K562 (cell line): ENCODE measurements around the gene CTBS. TPM values are rescaled to one million over a fixed set of nuclear protein-coding genes. Genes with fewer than 3 reads are reported as not detected.

Source experiments
- HDAC2 ChIP-seq: fragments of 450-650 bp; IDR thresholded peaks from 2 replicates; pipeline ENCODE4 v1.6.1; 2016; ENCODE audit warnings: mild to moderate bottlenecking
- HMGN3 ChIP-seq: IDR thresholded peaks from 2 replicates; pipeline ENCODE4 v1.6.1; 2011; ENCODE audit warnings: borderline replicate concordance, low read depth, mild to moderate bottlenecking, mixed read lengths, low read length; ENCODE audit not compliant: insufficient read length; ENCODE audit errors: extremely low read depth
- MYBL2 ChIP-seq, 2 experiments: fragments of 450-650 bp in 1 of 2; sonication (generic) in 1 of 2; formaldehyde crosslinking in 1 of 2; IDR thresholded peaks; 2 replicates each; pipeline versions ENCODE4 v1.6.1 to v1.8.1; 2017 to 2022; ENCODE audit warnings: borderline replicate concordance in 1 of 2, inconsistent platforms in 1 of 2, low read depth in 1 of 2, mild to moderate bottlenecking in 1 of 2, missing genetic modification reagents in 1 of 2, moderate library complexity in 1 of 2
- NUFIP1 ChIP-seq: fragments of 450-650 bp; IDR thresholded peaks from 2 replicates; pipeline ENCODE4 v1.6.1; 2018; ENCODE audit not compliant: partially characterized antibody
- PURB ChIP-seq: sonication (generic); formaldehyde crosslinking; IDR thresholded peaks from 2 replicates; pipeline ENCODE4 v1.9.0; 2021; ENCODE audit warnings: low read depth, mild to moderate bottlenecking, missing genetic modification reagents
- RERE ChIP-seq: sonication (generic); formaldehyde crosslinking; IDR thresholded peaks from 2 replicates; pipeline ENCODE4 v1.8.0; 2023; ENCODE audit warnings: missing genetic modification reagents, mild to moderate bottlenecking, borderline replicate concordance
- RFX1 ChIP-seq: fragments of 450-650 bp; IDR thresholded peaks from 2 replicates; pipeline ENCODE4 v1.6.1; 2016; ENCODE audit warnings: mild to moderate bottlenecking, moderate library complexity
- RNF2 ChIP-seq: sonication (generic); IDR thresholded peaks from 2 replicates; pipeline ENCODE4 v1.6.1; 2016
- TCF7L2 ChIP-seq: fragments of 150-350 bp; IDR thresholded peaks from 2 replicates; pipeline ENCODE4 v1.6.1; 2016; ENCODE audit warnings: low read depth, mild to moderate bottlenecking, low read length, moderate library complexity
- THAP7 ChIP-seq: fragments of 250-450 bp; sonication (Bioruptor Pico); IDR thresholded peaks from 2 replicates; pipeline ENCODE4 v1.5.0; 2021
- TRIM28 ChIP-seq: fragments of 450-650 bp; IDR thresholded peaks from 2 replicates; pipeline ENCODE4 v1.6.1; 2017
- ZNF143 ChIP-seq: sonication (generic); formaldehyde crosslinking; IDR thresholded peaks from 2 replicates; pipeline ENCODE4 v1.9.0; 2022; ENCODE audit warnings: mild to moderate bottlenecking, missing genetic modification reagents
- ZNF3 ChIP-seq: fragments of 250-450 bp; sonication (Bioruptor Pico); IDR thresholded peaks from 2 replicates; pipeline ENCODE4 v1.5.0; 2021; ENCODE audit warnings: mild to moderate bottlenecking, moderate library complexity
- polyA plus RNA-seq, 8 experiments: library from polyadenylated mRNA; depleted of rRNA in 4 of 8; stranded (reverse) in 5 of 8; unstranded in 3 of 8; fragments of >200 nt; fragmentation: Nextera tagmentation in 2 of 8; fragmentation: Illumina TruSeq in 1 of 8; extraction: Ambion mirVana in 2 of 8; extraction: Trizol in 1 of 8; gene quantifications; 2 replicates each; pipeline versions ENCODE4 v1.2.1 to v1.2.3, GENCODE V29; 2011 to 2014; ENCODE audit warnings: inconsistent platforms in 1 of 8, missing spikeins in 1 of 8
- total RNA-seq, 7 experiments: library from RNA; depleted of rRNA in 6 of 7; stranded (reverse); fragments of >200 nt in 6 of 7; fragmentation: Illumina TruSeq in 2 of 7; extraction: Trizol in 2 of 7; gene quantifications; 2 replicates each; pipeline versions ENCODE4 v1.2.1 to v1.2.3, GENCODE V29; 2011 to 2021; ENCODE audit warnings: low replicate concordance in 1 of 7
- TF ChIP-seq, protein P1 (sequence below), 2 experiments: fragments of 450-650 bp in 1 of 2; IDR thresholded peaks; 2 replicates each; pipeline ENCODE4 v1.6.1; 2011 to 2017; ENCODE audit warnings: low read depth in 2 of 2, antibody characterized with exemption in 1 of 2, borderline replicate concordance in 1 of 2, low read length in 1 of 2, mild to moderate bottlenecking in 1 of 2, mixed read lengths in 1 of 2; ENCODE audit not compliant: control insufficient read depth in 1 of 2

Gene CTBS
- total and polyA plus RNA-seq, 9 of the 15 experiments (the other 6 are each of a cell fraction or from before 2014, with no cell fraction given) = 3.0 to 19.8 (median 9.9) TPM

DNA sequence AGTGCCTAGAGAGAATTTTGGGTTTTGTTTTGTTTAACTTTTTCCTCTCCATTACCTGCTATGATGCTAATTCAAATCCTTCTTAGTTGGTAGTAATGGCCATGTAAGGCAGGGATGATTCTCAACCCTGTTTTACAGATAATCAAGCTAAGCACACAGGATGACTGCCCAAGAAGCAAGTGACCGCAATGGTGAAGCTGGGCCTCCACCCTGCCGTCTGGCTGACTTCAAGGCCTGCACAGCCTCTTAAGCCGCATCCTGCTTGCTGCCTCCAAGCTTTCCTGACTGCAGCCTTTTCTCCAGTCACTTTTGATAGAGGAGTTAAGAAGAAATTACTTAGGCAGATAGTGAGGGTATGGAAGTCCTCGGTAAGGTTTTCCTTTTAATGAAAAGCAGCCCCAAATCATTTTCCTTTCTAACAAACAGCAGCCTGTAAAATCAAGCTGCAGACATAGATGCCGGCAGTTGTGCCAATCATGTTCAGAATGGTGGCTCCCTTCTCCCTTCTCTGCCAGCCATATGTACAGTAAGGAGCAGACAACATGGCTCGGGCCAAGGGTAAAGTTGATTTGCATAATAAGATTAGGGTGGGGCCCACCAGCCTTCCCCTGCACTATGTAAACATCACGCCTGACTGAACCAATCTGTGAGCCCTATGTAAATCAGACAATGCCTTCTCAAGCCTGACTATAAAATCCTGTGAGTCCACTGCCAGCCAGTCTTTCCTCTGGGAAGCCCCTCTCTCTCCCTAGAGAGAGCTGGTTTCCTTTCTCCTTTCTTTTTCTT is 8.8 kb upstream of the CTBS start (continued):
- TF ChIP-seq TCF7L2 = no peak
- TF ChIP-seq, protein P1, sequence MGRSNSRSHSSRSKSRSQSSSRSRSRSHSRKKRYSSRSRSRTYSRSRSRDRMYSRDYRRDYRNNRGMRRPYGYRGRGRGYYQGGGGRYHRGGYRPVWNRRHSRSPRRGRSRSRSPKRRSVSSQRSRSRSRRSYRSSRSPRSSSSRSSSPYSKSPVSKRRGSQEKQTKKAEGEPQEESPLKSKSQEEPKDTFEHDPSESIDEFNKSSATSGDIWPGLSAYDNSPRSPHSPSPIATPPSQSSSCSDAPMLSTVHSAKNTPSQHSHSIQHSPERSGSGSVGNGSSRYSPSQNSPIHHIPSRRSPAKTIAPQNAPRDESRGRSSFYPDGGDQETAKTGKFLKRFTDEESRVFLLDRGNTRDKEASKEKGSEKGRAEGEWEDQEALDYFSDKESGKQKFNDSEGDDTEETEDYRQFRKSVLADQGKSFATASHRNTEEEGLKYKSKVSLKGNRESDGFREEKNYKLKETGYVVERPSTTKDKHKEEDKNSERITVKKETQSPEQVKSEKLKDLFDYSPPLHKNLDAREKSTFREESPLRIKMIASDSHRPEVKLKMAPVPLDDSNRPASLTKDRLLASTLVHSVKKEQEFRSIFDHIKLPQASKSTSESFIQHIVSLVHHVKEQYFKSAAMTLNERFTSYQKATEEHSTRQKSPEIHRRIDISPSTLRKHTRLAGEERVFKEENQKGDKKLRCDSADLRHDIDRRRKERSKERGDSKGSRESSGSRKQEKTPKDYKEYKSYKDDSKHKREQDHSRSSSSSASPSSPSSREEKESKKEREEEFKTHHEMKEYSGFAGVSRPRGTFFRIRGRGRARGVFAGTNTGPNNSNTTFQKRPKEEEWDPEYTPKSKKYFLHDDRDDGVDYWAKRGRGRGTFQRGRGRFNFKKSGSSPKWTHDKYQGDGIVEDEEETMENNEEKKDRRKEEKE (IDR thresholded peaks at IDR 0.05; ENCODE audit: borderline replicate concordance in 1 of 2, control insufficient read depth in 1 of 2, low read depth in 2 of 2, low read length in 1 of 2) = no peak
- no peak for TF ChIP-seq RFX1
- TF ChIP-seq NUFIP1 = no peak
- no peak for TF ChIP-seq RERE (CRISPR knock-in tag)
- no peak for TF ChIP-seq MYBL2 (IDR thresholded peaks at IDR 0.05; ENCODE audit: low read depth)
- TF ChIP-seq MYBL2 (CRISPR knock-in tag; IDR thresholded peaks at IDR 0.05; ENCODE audit: borderline replicate concordance) = no peak
- TF ChIP-seq THAP7 = no peak
- no peak for TF ChIP-seq ZNF3 (CRISPR knock-in tag)
- TF ChIP-seq HDAC2 = no peak
- no peak for TF ChIP-seq ZNF143 (CRISPR knock-in tag)
- TF ChIP-seq PURB (CRISPR knock-in tag) = no peak
- no peak for TF ChIP-seq RNF2
- no peak for TF ChIP-seq TRIM28
- no peak for TF ChIP-seq HMGN3
